Panc1 (cell line): Measurements from ENCODE around the gene AWAT2. TPM values are rescaled to one million over a fixed set of nuclear protein-coding genes. Genes with fewer than 3 reads are reported as not detected.

Experiments
- ATAC-seq: fragments of 200-7000 bp; cut with Tn5 transposase; 2 replicates; pipeline ENCODE4 v1.9.1; 2020; ENCODE audit warnings: mild to moderate bottlenecking, moderate library complexity
- BruUV-seq: library from RNA; stranded (reverse); fragments of 400-500 nt; replicated peaks from 2 replicates; lab custom pipeline; 2021; lab: Mats Ljungman, UMichigan
- CTCF ChIA-PET: fragments of 300-600 bp; sonication (Branson Sonifier 250); formaldehyde crosslinking; loops from one replicate; lab custom pipeline; 2022; ENCODE audit warnings: antibody characterized with exemption; lab: Charles Lee
- POLR2A ChIA-PET: fragments of 300-600 bp; sonication (Branson Sonifier 250); formaldehyde crosslinking; loops from one replicate; lab custom pipeline; 2022; ENCODE audit warnings: antibody characterized with exemption; lab: Charles Lee
- DNase-seq: peaks from one replicate; pipeline ENCODE4 v3.0.0-alpha.2; 2010; ENCODE audit warnings: low read depth, low spot score
- H3K27ac ChIP-seq: 2 replicates; pipeline ENCODE4 v1.5.1; 2011; ENCODE audit warnings: mild to moderate bottlenecking, low read length, inconsistent platforms
- H3K27me3 ChIP-seq: fragments of 200-500 bp; sonication (Bioruptor generic); 2 replicates; pipeline ENCODE4 v1.6.0; 2014; ENCODE audit warnings: low read length, inconsistent platforms; ENCODE audit not compliant: control insufficient read depth, insufficient read depth
- H3K36me3 ChIP-seq: fragments of 200-500 bp; sonication (Bioruptor generic); 2 replicates; pipeline ENCODE4 v1.5.1; 2014; ENCODE audit warnings: inconsistent platforms, mild to moderate bottlenecking, low read length, moderate library complexity; ENCODE audit not compliant: control insufficient read depth, insufficient read depth
- H3K4me1 ChIP-seq: 2 replicates; pipeline ENCODE4 v1.5.1; 2011; ENCODE audit warnings: inconsistent platforms, mild to moderate bottlenecking, low read length, moderate library complexity; ENCODE audit not compliant: control insufficient read depth, insufficient read depth
- H3K4me3 ChIP-seq, 2 experiments: 2 replicates each; pipeline ENCODE4 v1.5.1; 2011 to 2012; ENCODE audit warnings: low read depth in 2 of 2, low read length in 2 of 2, mild to moderate bottlenecking in 2 of 2, inconsistent platforms in 1 of 2, moderate library complexity in 1 of 2
- H3K9me3 ChIP-seq: fragments of 200-500 bp; sonication (Bioruptor generic); 2 replicates; pipeline ENCODE4 v1.5.1; 2014; ENCODE audit warnings: low read depth, mild to moderate bottlenecking, inconsistent platforms, low read length, moderate library complexity; ENCODE audit not compliant: control insufficient read depth, insufficient read depth
- CTCF ChIP-seq: fragments of 450-650 bp; IDR thresholded peaks from 2 replicates; pipeline ENCODE4 v1.5.1; 2017; ENCODE audit warnings: mild to moderate bottlenecking
- POLR2AphosphoS5 ChIP-seq: IDR thresholded peaks from 2 replicates; pipeline ENCODE4 v1.6.1; 2012; ENCODE audit warnings: mild to moderate bottlenecking, low read depth, low read length, moderate library complexity
- REST ChIP-seq, 2 experiments: IDR thresholded peaks; 2 replicates each; pipeline ENCODE4 v1.6.1; 2011 to 2012; ENCODE audit warnings: low read depth in 2 of 2, control low read depth in 1 of 2, low read length in 1 of 2, mild to moderate bottlenecking in 1 of 2, moderate library complexity in 1 of 2; ENCODE audit not compliant: insufficient read depth in 1 of 2
- SIN3A ChIP-seq: IDR thresholded peaks from 2 replicates; pipeline ENCODE4 v1.6.1; 2012; ENCODE audit warnings: low read depth, mild to moderate bottlenecking, low read length, moderate library complexity, borderline replicate concordance; ENCODE audit not compliant: insufficient read depth
- TCF7L2 ChIP-seq: IDR thresholded peaks from 2 replicates; pipeline ENCODE4 v1.6.1; 2011; ENCODE audit warnings: mild to moderate bottlenecking, low read depth, low read length, inconsistent platforms
- in situ Hi-C: cut with HindIII; loops from 2 replicates; pipeline ENCODE4 v1.10.0; 2016; ENCODE audit warnings: low sequenced_read_pairs, low pct_unique_long_range_greater_than_20kb
- intact Hi-C: fragments of 100-400 bp; cut with micrococcal nuclease; formaldehyde crosslinking; loops from one replicate; pipeline ENCODE4 v1.10.0; 2022; ENCODE audit not compliant: unreplicated experiment
- total RNA-seq: library from RNA; stranded (reverse); gene quantifications from one replicate; pipeline ENCODE4 v1.2.1, GENCODE V29; 2021; ENCODE audit not compliant: unreplicated experiment

Gene AWAT2
- total RNA-seq, 1 experiment from 2014 or later: not detected

GRCh38 chrX:70043685-70044084, 6.1 kb downstream of the AWAT2 start:
- no peaks in the 10 kb centered on the region for H3K27me3 ChIP-seq
- DNase-seq (no peak), ATAC-seq (no peak)
- ChIA-PET POLR2A (no interaction called here), CTCF (no interaction called here)
- no TSS peak for BruUV-seq
- no peaks in the 10 kb centered on the region for H3K9me3 ChIP-seq
- no peaks in the 10 kb centered on the region for H3K4me1 ChIP-seq
- in situ Hi-C loops (no loop called here), intact Hi-C loops (no loop called here)
- no peak overlapping the region for H3K27ac ChIP-seq
- H3K4me3 ChIP-seq: no peak overlapping the region
- TF ChIP-seq SIN3A (no peak), POLR2AphosphoS5 (no peak), CTCF (no peak), REST (IDR thresholded peaks at IDR 0.05; ENCODE audit: insufficient read depth in 1 of 2, low read depth in 2 of 2, low read length in 1 of 2) (no peak), TCF7L2 (no peak)
- no peaks in the 10 kb centered on the region for H3K36me3 ChIP-seq

GRCh38 chrX:70042399-70043371, 7.1 kb downstream of the AWAT2 start:
- DNase-seq (no peak), ATAC-seq (no peak)
- H3K4me3 ChIP-seq: no peak overlapping the region
- BruUV-seq: no TSS peak
- no peaks in the 10 kb centered on the region for H3K27me3 ChIP-seq
- intact Hi-C loops: no loop called here
- TF ChIP-seq CTCF: no peak
- ChIA-PET POLR2A (no interaction called here), CTCF (no interaction called here)
- H3K4me1 ChIP-seq: no peaks in the 10 kb centered on the region
- no peak overlapping the region for H3K27ac ChIP-seq
- in situ Hi-C loops: no loop called here
- H3K9me3 ChIP-seq: no peaks in the 10 kb centered on the region
- no peaks in the 10 kb centered on the region for H3K36me3 ChIP-seq
